ENCODE data around the gene HINFP.

The HINFP gene

GRCh38 chr11:119106564-119107537 is 14.5 kb upstream of the HINFP start, which contains the start of gene C2CD2L:
C2CD2L (plus strand) TSS chr11:119107344; CDS start chr11:119107742, 398 bp downstream.
- TF ChIP-seq GATA3 (IDR thresholded peaks at IDR 0.05; ENCODE audit: low read depth, low read length) (no peak), GATA2 (IDR thresholded peaks at IDR 0.05; ENCODE audit: low read depth, low read length) (no peak)

- no peak for TF ChIP-seq GATA2 (IDR thresholded peaks at IDR 0.05; ENCODE audit: low read depth, low read length)
- no peak for TF ChIP-seq GATA3 (IDR thresholded peaks at IDR 0.05; ENCODE audit: low read depth, low read length)
These were observed 13.7 kb upstream of the HINFP start for GRCh38 chr11:119107538-119108145.

GRCh38 chr11:119108146-119108856 is 13.1 kb upstream of the HINFP start:
- TF ChIP-seq GATA3 (IDR thresholded peaks at IDR 0.05; ENCODE audit: low read depth, low read length): no peak
- TF ChIP-seq GATA2 (IDR thresholded peaks at IDR 0.05; ENCODE audit: low read depth, low read length): no peak

- TF ChIP-seq GATA2 (IDR thresholded peaks at IDR 0.05; ENCODE audit: low read depth, low read length): no peak
- no peak for TF ChIP-seq GATA3 (IDR thresholded peaks at IDR 0.05; ENCODE audit: low read depth, low read length)
These were observed 12.5 kb upstream of the HINFP start for GRCh38 chr11:119108857-119109221.

DNA sequence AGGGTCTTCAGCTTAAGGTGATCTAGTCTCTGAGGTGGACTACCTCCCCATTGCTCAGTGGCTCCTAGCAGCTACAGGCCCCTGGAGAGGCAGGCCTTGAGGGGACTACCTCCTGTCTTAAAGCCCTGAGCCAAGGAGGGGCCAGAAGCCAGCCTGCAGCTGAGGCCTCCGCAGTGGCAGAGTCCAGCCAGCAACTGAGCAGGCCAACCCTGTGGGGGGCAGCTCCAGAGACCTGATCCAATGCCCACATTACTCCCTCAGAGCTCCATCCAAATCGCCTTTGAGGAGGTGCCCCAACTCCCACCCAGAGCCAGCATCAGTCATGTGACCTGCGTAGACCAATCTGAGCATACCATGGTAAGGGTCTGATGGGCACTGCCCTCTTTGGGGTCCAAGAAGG is 11.5 kb upstream of the HINFP start:
- no peak for TF ChIP-seq GATA2 (IDR thresholded peaks at IDR 0.05; ENCODE audit: low read depth, low read length)

- TF ChIP-seq GATA2 (IDR thresholded peaks at IDR 0.05; ENCODE audit: low read depth, low read length): no peak
- no peak for TF ChIP-seq GATA3 (IDR thresholded peaks at IDR 0.05; ENCODE audit: low read depth, low read length)
These were observed 10.9 kb upstream of the HINFP start for GRCh38 chr11:119110439-119110838.

DNA sequence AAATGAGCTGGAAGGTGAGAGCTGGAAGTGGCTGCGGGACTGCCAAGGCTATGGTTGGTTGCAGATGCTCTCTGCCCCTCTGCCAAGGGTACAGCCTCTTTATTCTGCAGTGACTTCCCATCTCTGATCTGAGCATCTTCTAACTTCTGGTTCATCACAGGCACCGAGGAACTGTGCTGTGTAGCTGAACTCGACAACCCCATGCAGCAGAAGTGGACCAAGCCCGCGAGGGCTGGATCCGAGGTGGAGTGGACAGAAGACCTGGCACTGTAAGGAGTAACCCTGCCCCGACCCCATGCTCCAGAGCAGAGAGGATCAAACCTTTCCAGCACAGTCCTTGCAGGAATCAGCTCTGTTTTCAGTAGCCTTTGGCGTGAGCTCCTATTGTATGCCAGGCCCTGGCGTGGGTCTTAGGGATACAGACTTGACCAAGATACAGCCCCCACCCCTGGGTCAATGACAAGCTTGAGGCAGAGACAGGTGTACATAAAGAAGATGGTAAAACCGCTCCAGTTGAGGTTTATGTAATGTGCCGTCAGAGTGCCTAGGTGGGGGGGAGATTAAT is 9.9 kb upstream of the HINFP start:
- TF ChIP-seq GATA2 (IDR thresholded peaks at IDR 0.05; ENCODE audit: low read depth, low read length) (no peak), GATA3 (IDR thresholded peaks at IDR 0.05; ENCODE audit: low read depth, low read length) (no peak)

DNA sequence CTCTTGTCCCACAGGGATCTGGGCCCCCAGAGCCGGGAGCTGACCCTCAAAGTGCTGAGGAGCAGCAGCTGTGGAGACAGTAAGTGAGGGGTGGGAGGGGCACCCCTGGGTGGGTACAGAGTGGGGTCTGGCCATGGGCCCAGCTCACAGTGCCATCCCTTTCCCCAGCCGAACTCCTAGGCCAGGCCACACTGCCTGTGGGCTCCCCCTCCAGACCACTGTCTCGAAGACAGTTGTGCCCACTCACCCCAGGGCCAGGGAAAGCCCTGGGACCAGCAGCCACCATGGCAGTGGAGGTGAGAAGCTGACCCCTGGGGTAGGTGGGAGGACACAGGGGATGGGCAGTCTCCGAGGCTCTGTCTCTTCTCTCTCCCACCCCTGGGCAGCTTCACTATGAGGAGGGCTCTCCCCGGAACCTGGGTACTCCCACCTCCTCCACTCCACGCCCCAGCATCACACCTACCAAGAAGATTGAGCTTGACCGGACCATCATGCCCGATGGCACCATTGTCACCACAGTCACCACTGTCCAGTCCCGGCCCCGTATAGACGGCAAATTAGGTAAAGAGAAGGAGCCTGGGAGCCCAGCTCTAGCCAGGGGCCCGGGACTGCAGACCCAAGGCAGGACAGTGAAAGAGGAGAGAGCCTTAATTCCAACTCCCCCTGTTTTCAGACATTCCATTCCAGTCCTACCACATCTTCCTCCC is 8.9 kb upstream of the HINFP start:
- TF ChIP-seq GATA3 (IDR thresholded peaks at IDR 0.05; ENCODE audit: low read depth, low read length): no peak
- TF ChIP-seq GATA2 (IDR thresholded peaks at IDR 0.05; ENCODE audit: low read depth, low read length): no peak

- no peak for TF ChIP-seq GATA3 (IDR thresholded peaks at IDR 0.05; ENCODE audit: low read depth, low read length)
- TF ChIP-seq GATA2 (IDR thresholded peaks at IDR 0.05; ENCODE audit: low read depth, low read length): no peak
These were observed 7.7 kb upstream of the HINFP start for GRCh38 chr11:119113716-119114115.

DNA sequence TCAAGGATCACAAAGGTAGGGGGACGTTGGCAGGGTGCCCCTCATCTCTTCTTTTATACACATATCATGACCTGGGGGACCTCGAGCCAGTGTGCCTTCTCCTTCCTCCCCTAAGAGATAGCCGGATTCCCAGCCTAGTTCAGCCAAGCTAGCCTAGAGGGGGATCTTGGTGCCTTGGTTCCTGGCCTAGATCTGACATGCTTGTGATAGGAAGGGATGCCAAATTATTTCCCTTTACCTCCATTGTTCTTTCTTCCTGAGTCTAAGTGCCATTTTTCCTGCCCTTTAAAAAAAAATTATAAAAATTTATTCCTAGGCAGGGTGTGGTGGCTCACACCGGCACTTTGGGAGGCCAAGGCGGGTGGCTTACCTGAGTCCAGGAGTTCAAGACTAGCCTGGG is 7.0 kb upstream of the HINFP start:
- TF ChIP-seq GATA2 (IDR thresholded peaks at IDR 0.05; ENCODE audit: low read depth, low read length) (no peak), GATA3 (IDR thresholded peaks at IDR 0.05; ENCODE audit: low read depth, low read length) (no peak)

- TF ChIP-seq GATA2 (IDR thresholded peaks at IDR 0.05; ENCODE audit: low read depth, low read length) (no peak), GATA3 (IDR thresholded peaks at IDR 0.05; ENCODE audit: low read depth, low read length) (no peak)
These were observed 5.7 kb upstream of the HINFP start for GRCh38 chr11:119115484-119116234.

DNA sequence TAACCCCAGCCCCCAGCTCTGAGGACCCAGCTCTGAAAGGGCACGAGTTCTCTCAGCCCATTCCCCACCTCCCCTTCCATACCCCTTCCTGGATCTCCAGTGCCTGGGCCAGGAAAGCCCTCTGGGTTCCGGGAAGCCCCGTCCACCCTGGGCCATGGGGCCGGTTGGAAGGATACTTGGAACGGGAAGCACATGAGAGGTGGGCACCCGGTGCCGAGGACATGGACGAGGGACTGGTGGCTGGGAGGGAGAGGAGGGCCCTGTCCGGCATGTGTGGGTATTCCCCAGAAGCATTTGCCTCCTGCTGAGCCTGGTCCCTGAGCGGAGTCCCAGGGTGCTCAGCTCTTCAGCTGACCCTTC is 5.2 kb upstream of the HINFP start:
- TF ChIP-seq GATA3 (IDR thresholded peaks at IDR 0.05; ENCODE audit: low read depth, low read length) (no peak), GATA2 (IDR thresholded peaks at IDR 0.05; ENCODE audit: low read depth, low read length) (no peak)

GRCh38 chr11:119116601-119117000 is 4.8 kb upstream of the HINFP start:
- TF ChIP-seq GATA2 (IDR thresholded peaks at IDR 0.05; ENCODE audit: low read depth, low read length): no peak
- no peak for TF ChIP-seq GATA3 (IDR thresholded peaks at IDR 0.05; ENCODE audit: low read depth, low read length)
